ENCODE measurements around the gene PECR.

PECR gene

GRCh38 chr2:216074794-216075193, 6.8 kb downstream of the PECR start:
- no peak for TF ChIP-seq CTCF (IDR thresholded peaks at IDR 0.05)
- H3K9me3 ChIP-seq = no peaks in the 10 kb centered on the region
- H3K4me1 ChIP-seq (ENCODE audit: control insufficient read depth in 1 of 2, insufficient read depth in 1 of 2, low read depth in 1 of 2, low read length in 1 of 2) = peaks cover 26 to 37% of the 10 kb centered on the region in 2 experiments
- no peak overlapping the region for H3K4me3 ChIP-seq (ENCODE audit: low read depth in 1 of 2, low read length in 1 of 2)
- no peak overlapping the region for H3K27ac ChIP-seq
- no peaks in the 10 kb centered on the region for H3K27me3 ChIP-seq
- H3K36me3 ChIP-seq = peaks cover 9% of the 10 kb centered on the region

- H3K4me1 ChIP-seq (ENCODE audit: control insufficient read depth in 1 of 2, insufficient read depth in 1 of 2, low read depth in 1 of 2, low read length in 1 of 2) = peaks cover 25 to 35% of the 10 kb centered on the region in 2 experiments
- H3K27ac ChIP-seq = no peak overlapping the region
- no peak overlapping the region for H3K4me3 ChIP-seq (ENCODE audit: low read depth in 1 of 2, low read length in 1 of 2)
- H3K27me3 ChIP-seq = no peaks in the 10 kb centered on the region
- H3K36me3 ChIP-seq = peaks cover 9% of the 10 kb centered on the region
- H3K9me3 ChIP-seq = no peaks in the 10 kb centered on the region
- TF ChIP-seq CTCF (IDR thresholded peaks at IDR 0.05) = no peak
Measured at GRCh38 chr2:216074380-216074779, 7.2 kb downstream of the PECR start.

GRCh38 chr2:216073773-216074172, 7.8 kb downstream of the PECR start:
- TF ChIP-seq CTCF (IDR thresholded peaks at IDR 0.05) = no peak
- peaks cover 20 to 29% of the 10 kb centered on the region in 2 experiments for H3K4me1 ChIP-seq (ENCODE audit: control insufficient read depth in 1 of 2, insufficient read depth in 1 of 2, low read depth in 1 of 2, low read length in 1 of 2)
- H3K27ac ChIP-seq = no peak overlapping the region

GRCh38 chr2:216072473-216072872, 9.1 kb downstream of the PECR start:
- H3K4me3 ChIP-seq (ENCODE audit: low read depth in 1 of 2, low read length in 1 of 2) = no peak overlapping the region
- peaks cover 9% of the 10 kb centered on the region for H3K36me3 ChIP-seq
- no peaks in the 10 kb centered on the region for H3K9me3 ChIP-seq
- no peak overlapping the region for H3K27ac ChIP-seq
- TF ChIP-seq CTCF (IDR thresholded peaks at IDR 0.05) = no peak
- H3K4me1 ChIP-seq (ENCODE audit: control insufficient read depth in 1 of 2, insufficient read depth in 1 of 2, low read depth in 1 of 2, low read length in 1 of 2) = peaks cover 12 to 18% of the 10 kb centered on the region in 2 experiments
- H3K27me3 ChIP-seq = no peaks in the 10 kb centered on the region

More at GRCh38 chr2:216073773-216074172, 7.8 kb downstream of the PECR start:
- no peaks in the 10 kb centered on the region for H3K27me3 ChIP-seq
- no peaks in the 10 kb centered on the region for H3K9me3 ChIP-seq
- H3K4me3 ChIP-seq (ENCODE audit: low read depth in 1 of 2, low read length in 1 of 2) = no peak overlapping the region
- peaks cover 9% of the 10 kb centered on the region for H3K36me3 ChIP-seq

- Histone ChIP-seq H3K4me3 (ENCODE audit: low read depth in 1 of 2, low read length in 1 of 2) (no peak overlapping the region), H3K4me1 (ENCODE audit: control insufficient read depth in 1 of 2, insufficient read depth in 1 of 2, low read depth in 1 of 2, low read length in 1 of 2) (peaks cover 12 to 18% of the 10 kb centered on the region in 2 experiments), H3K27ac (no peak overlapping the region), H3K36me3 (peaks cover 14% of the 10 kb centered on the region), H3K27me3 (no peaks in the 10 kb centered on the region), H3K9me3 (no peaks in the 10 kb centered on the region)
- no peak for TF ChIP-seq CTCF (IDR thresholded peaks at IDR 0.05)
Measured at GRCh38 chr2:216071111-216071851, 10.3 kb downstream of the PECR start.

All from neutrophil (primary cell).